Thyroid gland (tissue), 4 donors: ENCODE data around the gene LPP.

Experiments used
- CTCF ChIP-seq, 6 experiments: fragments of 200-600 bp in 3 of 6; fragments of 450-650 bp in 3 of 6; sonication (generic) in 3 of 6; IDR thresholded peaks; one replicate each; pipeline ENCODE4 v1.5.1; 2016 to 2019; ENCODE audit warnings: antibody characterized with exemption in 6 of 6, mild to moderate bottlenecking in 2 of 6, inconsistent platforms in 1 of 6, moderate library complexity in 1 of 6
- POLR2A ChIP-seq, 2 donors: fragments of 450-650 bp; IDR thresholded peaks; one replicate each; pipeline ENCODE4 v1.6.1; 2017; ENCODE audit warnings: antibody characterized with exemption in 2 of 2, mild to moderate bottlenecking in 2 of 2, moderate library complexity in 1 of 2

DNA sequence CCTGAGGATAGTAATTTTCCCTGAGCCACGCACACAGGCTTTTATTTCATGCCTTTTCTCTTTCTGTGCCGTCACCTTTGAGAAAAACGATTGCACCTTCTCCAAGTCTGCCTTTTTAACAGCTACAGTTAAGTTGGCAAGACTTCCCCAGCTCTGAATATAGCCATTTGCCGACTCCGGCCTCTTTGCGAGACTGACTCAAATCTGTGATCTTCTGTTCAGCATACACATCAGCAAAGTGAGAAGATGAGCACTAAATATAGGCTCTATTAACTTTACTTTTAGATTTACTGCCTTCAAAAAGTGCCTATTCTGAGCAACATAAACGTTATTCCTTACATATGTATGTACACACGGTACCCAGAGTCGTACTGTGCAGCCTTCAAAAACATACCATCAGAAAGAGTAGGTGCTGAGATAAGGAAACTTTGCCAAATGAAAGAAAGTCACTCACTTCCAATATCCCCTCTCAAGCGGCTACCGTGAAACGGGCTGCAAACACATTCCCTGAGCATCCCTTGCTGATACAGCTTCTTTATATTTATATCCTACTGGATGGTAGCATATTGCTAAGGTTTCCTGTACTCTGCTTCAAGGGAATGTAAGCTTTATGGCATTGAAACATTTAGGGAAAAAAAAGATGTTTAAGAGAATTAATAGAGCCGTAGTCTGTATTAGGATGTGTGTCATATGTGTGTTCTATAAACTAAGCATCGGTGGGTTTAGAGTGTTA lies 734.5 kb downstream of the LPP start:
- no peak for TF ChIP-seq POLR2A (IDR thresholded peaks at IDR 0.05)
- TF ChIP-seq CTCF (IDR thresholded peaks at IDR 0.05), result no peak
